PFSK-1 (cell line): ENCODE data around the gene CYP4F2.

Experiments
- TAF1 ChIP-seq: IDR thresholded peaks from 2 replicates; pipeline ENCODE4 v1.6.1; 2012; ENCODE audit warnings: low read length, control low read depth, borderline replicate concordance; ENCODE audit not compliant: insufficient read depth
- TF ChIP-seq, protein P1 (sequence below), 2 experiments: IDR thresholded peaks; 2 replicates each; pipeline versions ENCODE4 v1.6.1 to v1.8.0; 2011 to 2012; ENCODE audit warnings: low read depth in 2 of 2, low read length in 2 of 2, control low read depth in 1 of 2, inconsistent platforms in 1 of 2, mild to moderate bottlenecking in 1 of 2, moderate library complexity in 1 of 2; ENCODE audit not compliant: insufficient read depth in 1 of 2

DNA sequence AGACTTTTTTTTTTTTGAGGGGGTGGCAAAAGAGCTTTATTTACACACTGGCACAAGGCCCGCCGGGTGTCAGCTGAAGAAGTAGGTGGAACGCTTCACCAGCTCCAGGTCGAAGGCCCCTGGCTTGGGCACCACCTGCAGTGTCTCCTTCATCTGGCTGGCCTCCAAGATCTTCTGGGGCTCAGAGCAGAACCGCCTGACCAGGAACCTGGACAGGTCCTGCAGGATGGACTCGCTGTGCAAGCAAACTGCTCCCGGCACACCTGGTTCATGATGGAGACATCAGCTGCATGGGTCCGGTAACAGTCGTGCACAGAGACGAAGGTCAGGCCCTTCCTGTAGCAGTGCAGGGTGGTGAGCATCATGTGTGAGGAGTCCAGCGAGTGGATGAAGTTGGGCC is 4.4 kb upstream of the CYP4F2 start:
- TF ChIP-seq TAF1, result no peak
- TF ChIP-seq, protein P1, sequence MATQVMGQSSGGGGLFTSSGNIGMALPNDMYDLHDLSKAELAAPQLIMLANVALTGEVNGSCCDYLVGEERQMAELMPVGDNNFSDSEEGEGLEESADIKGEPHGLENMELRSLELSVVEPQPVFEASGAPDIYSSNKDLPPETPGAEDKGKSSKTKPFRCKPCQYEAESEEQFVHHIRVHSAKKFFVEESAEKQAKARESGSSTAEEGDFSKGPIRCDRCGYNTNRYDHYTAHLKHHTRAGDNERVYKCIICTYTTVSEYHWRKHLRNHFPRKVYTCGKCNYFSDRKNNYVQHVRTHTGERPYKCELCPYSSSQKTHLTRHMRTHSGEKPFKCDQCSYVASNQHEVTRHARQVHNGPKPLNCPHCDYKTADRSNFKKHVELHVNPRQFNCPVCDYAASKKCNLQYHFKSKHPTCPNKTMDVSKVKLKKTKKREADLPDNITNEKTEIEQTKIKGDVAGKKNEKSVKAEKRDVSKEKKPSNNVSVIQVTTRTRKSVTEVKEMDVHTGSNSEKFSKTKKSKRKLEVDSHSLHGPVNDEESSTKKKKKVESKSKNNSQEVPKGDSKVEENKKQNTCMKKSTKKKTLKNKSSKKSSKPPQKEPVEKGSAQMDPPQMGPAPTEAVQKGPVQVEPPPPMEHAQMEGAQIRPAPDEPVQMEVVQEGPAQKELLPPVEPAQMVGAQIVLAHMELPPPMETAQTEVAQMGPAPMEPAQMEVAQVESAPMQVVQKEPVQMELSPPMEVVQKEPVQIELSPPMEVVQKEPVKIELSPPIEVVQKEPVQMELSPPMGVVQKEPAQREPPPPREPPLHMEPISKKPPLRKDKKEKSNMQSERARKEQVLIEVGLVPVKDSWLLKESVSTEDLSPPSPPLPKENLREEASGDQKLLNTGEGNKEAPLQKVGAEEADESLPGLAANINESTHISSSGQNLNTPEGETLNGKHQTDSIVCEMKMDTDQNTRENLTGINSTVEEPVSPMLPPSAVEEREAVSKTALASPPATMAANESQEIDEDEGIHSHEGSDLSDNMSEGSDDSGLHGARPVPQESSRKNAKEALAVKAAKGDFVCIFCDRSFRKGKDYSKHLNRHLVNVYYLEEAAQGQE (IDR thresholded peaks at IDR 0.05; ENCODE audit: insufficient read depth in 1 of 2, low read depth in 2 of 2, low read length in 2 of 2), result no peak
